Measurements from ENCODE around the gene HSPA1B. TPM values are rescaled to one million over a fixed set of nuclear protein-coding genes. Genes with fewer than 3 reads are reported as not detected.

HSPA1B gene
- total and polyA plus RNA-seq, 2 of the 4 experiments (the other 2 are of a cell fraction), result 61.1 to 93.6 TPM

DNA sequence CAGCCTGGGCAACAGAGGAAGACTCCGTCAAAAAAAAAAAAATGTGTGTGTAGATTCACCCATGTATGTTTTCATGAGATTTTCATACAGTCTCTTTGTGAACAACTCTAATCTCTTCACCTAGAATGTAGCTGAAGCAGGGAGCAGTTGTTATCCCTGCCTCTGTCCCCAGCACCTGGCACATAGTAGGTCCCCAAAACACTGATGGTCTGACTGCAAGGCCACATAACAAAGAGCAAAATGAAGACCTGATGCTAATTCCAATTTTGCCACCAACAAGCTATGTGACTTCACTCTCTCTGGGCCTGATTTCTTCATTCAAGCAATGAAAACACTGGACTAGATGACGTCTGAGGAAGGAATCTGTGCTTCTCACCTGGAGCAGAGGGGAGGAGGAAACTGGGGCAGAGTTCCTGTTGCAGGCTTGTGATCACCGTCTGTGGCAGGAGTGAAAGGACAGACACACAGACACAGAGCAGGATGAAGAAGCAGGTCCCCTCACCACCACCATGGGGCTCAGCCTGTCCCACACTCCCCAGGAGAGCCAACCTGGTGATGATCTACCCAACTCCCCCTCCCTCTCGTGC lies 46.6 kb downstream of the HSPA1B start:
- H4K8ac ChIP-seq (ENCODE audit: low read depth in 2 of 2, low read length in 2 of 2), result no peak overlapping the region
- peaks cover 14% of the 10 kb centered on the region for H3K4me1 ChIP-seq (ENCODE audit: control insufficient read depth, insufficient read depth, low read length)
- intact Hi-C loops (cut with micrococcal nuclease), result no loop called here
- no peak overlapping the region for H3K4me2 ChIP-seq (ENCODE audit: low read depth, low read length)
- H3K4me3 ChIP-seq (ENCODE audit: insufficient read depth, low read depth, low read length), result no peak overlapping the region
- H3K27ac ChIP-seq (ENCODE audit: insufficient read depth, low read length), result no peak overlapping the region
- dilution Hi-C loops (cut with HindIII; ENCODE audit: low sequenced_read_pairs, unreplicated experiment), result no loop called here
- no peaks in the 10 kb centered on the region for H3K36me3 ChIP-seq (ENCODE audit: control insufficient read depth, insufficient read depth, low read length)
- peak overlapping the region; percentile 53; the same call in 1 of the 3 replicates for H2BK15ac ChIP-seq (ENCODE audit: low read depth, low read length)
- no peak overlapping the region for H2AK5ac ChIP-seq (ENCODE audit: low read depth, low read length)
- ATAC-seq (ENCODE audit: low read depth) (no peak), DNase-seq (no peak)
- no TSS peak for BruUV-seq (replicated peaks)
- H3K56ac ChIP-seq (ENCODE audit: extremely low read depth, insufficient read depth, low read length), result no peak overlapping the region
- peak overlapping the region; percentile 40; the same call in 1 of the 2 replicates for H3K4ac ChIP-seq (ENCODE audit: low read depth, low read length)
- H3K14ac ChIP-seq (replicated peaks; ENCODE audit: low read depth, low read length), result no peak overlapping the region; the same call in 1 of the 2 replicates
- no peak overlapping the region for H3K23ac ChIP-seq (ENCODE audit: low read depth, low read length)
- no peak overlapping the region for H2BK120ac ChIP-seq (ENCODE audit: low read depth, low read length)
- H3K9ac ChIP-seq (ENCODE audit: low read depth, low read length), result no peak overlapping the region
- in situ Hi-C loops (cut with MboI; ENCODE audit: low sequenced_read_pairs), result no loop called here
- H3K9me1 ChIP-seq (ENCODE audit: insufficient read depth, low read length), result peaks cover 3% of the 10 kb centered on the region; the same call in 1 of the 2 replicates
- H3K27me3 ChIP-seq (ENCODE audit: control insufficient read depth, insufficient read depth, low read length), result no peaks in the 10 kb centered on the region
- no CpG with 5 or more reads among the region's 4 CpGs for WGBS, 2 experiments (ENCODE audit: extremely low coverage in 2 of 2, insufficient read length in 1 of 2)
- no peaks in the 10 kb centered on the region for H3K9me3 ChIP-seq (ENCODE audit: control insufficient read depth, insufficient read depth, low read length)
- no peaks in the 10 kb centered on the region for H3K79me1 ChIP-seq (ENCODE audit: low read depth in 1 of 2, low read length in 2 of 2)
- no peak overlapping the region for H2AFZ ChIP-seq (replicated peaks; ENCODE audit: low read length, poor library complexity)
- H2BK20ac ChIP-seq (ENCODE audit: low read depth, low read length), result no peak overlapping the region
- no peak overlapping the region for H2AK9ac ChIP-seq (replicated peaks; ENCODE audit: low read depth, low read length, poor library complexity)
- TF ChIP-seq POLR2A (IDR thresholded peaks at IDR 0.05; ENCODE audit: low read depth, low read length) (no peak), CEBPB (IDR thresholded peaks at IDR 0.05; ENCODE audit: low read depth, low read length) (no peak), FOS (IDR thresholded peaks at IDR 0.05; ENCODE audit: low read depth, low read length) (no peak), NFE2L2 (IDR thresholded peaks at IDR 0.05; ENCODE audit: low read depth, low read length) (no peak), RCOR1 (IDR thresholded peaks at IDR 0.05; ENCODE audit: insufficient replicate concordance, low read length) (no peak), CHD1 (IDR thresholded peaks at IDR 0.05; ENCODE audit: low read depth, low read length) (no peak), MAFK (IDR thresholded peaks at IDR 0.05; ENCODE audit: low read depth, low read length) (no peak), MAZ (IDR thresholded peaks at IDR 0.05; ENCODE audit: borderline replicate concordance, low read depth, low read length) (no peak), RAD21 (IDR thresholded peaks at IDR 0.05; ENCODE audit: low read length) (no peak), RFX5 (IDR thresholded peaks at IDR 0.05; ENCODE audit: low read depth, low read length) (no peak), SMC3 (IDR thresholded peaks at IDR 0.05; ENCODE audit: low read depth, low read length) (no peak), CTCF (conservative IDR thresholded peaks at IDR 0.05; ENCODE audit: low read depth, low read length) (no peak), BHLHE40 (IDR thresholded peaks at IDR 0.05; ENCODE audit: low read depth, low read length) (no peak), MXI1 (IDR thresholded peaks at IDR 0.05; ENCODE audit: borderline replicate concordance, low read depth, low read length) (no peak)
- TF ChIP-seq, protein P1, sequence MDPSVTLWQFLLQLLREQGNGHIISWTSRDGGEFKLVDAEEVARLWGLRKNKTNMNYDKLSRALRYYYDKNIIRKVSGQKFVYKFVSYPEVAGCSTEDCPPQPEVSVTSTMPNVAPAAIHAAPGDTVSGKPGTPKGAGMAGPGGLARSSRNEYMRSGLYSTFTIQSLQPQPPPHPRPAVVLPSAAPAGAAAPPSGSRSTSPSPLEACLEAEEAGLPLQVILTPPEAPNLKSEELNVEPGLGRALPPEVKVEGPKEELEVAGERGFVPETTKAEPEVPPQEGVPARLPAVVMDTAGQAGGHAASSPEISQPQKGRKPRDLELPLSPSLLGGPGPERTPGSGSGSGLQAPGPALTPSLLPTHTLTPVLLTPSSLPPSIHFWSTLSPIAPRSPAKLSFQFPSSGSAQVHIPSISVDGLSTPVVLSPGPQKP (IDR thresholded peaks at IDR 0.05; ENCODE audit: borderline replicate concordance, low read depth, low read length), result no peak
- TF ChIP-seq, protein P2, sequence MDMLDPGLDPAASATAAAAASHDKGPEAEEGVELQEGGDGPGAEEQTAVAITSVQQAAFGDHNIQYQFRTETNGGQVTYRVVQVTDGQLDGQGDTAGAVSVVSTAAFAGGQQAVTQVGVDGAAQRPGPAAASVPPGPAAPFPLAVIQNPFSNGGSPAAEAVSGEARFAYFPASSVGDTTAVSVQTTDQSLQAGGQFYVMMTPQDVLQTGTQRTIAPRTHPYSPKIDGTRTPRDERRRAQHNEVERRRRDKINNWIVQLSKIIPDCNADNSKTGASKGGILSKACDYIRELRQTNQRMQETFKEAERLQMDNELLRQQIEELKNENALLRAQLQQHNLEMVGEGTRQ (IDR thresholded peaks at IDR 0.05; ENCODE audit: low read depth, low read length), result no peak
- no peaks in the 10 kb centered on the region for H4K20me1 ChIP-seq (ENCODE audit: insufficient read depth, low read length)
- no peak overlapping the region for H4K5ac ChIP-seq (ENCODE audit: low read depth, low read length)
- no peak overlapping the region for H4K91ac ChIP-seq (ENCODE audit: insufficient read depth, low read depth, low read length)
- H2BK5ac ChIP-seq (ENCODE audit: low read depth, low read length, poor library complexity, severe bottlenecking), result no peak overlapping the region
- H3K18ac ChIP-seq (ENCODE audit: low read depth, low read length), result no peak overlapping the region
- ChIA-PET POLR2A (ENCODE audit: unreplicated experiment) (no interaction called here), CTCF (no interaction called here)

Measured in IMR-90 (cell line).